NCI-H1694 treated with DMSO at 0.1 percent for 48 hours (cell line): Measurements from ENCODE around the gene SLC25A39.
"Not testable (repeated sequence)": the region's sequence is repeated elsewhere in the genome, so short reads cannot be mapped to it uniquely, and the experiment has no call there.

Experiments used
- DNase-seq: peaks from one replicate; lab custom pipeline; 2025; lab: John Stamatoyannopoulos, UW

SLC25A39 gene

DNA sequence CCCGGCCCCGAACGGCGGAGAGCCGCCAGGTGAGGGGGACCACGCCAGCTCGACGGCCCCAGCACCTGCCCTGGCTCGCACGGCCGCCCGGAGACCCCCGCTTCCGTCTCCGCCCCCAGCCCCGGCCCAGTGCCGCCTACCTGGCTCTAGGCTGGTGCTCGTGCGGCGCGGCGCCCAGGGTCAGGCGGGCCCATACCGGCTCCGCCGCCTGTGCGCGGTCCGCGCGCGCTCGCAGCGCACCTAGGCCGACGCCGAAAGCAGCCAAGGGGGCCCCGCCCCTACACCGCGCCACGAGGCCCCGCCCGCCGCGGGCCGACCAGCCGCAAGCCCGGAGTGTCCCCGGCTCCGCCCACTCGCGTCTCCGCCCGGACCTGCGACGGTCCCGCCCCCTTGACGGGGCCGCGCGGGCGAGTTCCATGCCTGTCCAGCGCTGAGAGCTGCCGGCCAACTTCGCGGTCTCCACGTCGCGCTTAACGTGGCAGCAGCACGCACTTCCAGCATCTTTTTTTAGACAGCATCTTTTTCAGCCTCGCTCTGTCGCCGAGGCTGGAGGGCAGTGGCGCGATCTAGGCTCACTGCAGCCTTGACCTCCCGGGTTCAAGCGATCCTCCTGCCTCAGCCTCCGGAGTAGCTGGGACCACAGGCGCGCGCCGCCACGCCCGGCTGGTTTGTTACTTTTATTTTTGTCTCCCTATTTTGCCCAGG, at the start of gene SLC25A39:
TSS of gene SLC25A39 (minus strand) at position 253 of the 705 bp plus-strand sequence. CDS start 1,261 bp downstream, outside the sequence.
- DNase-seq = peak; percentile 55

GRCh38 chr17:44372036-44372435, 47.4 kb upstream of the SLC25A39 start:
- DNase-seq = no peak

DNA sequence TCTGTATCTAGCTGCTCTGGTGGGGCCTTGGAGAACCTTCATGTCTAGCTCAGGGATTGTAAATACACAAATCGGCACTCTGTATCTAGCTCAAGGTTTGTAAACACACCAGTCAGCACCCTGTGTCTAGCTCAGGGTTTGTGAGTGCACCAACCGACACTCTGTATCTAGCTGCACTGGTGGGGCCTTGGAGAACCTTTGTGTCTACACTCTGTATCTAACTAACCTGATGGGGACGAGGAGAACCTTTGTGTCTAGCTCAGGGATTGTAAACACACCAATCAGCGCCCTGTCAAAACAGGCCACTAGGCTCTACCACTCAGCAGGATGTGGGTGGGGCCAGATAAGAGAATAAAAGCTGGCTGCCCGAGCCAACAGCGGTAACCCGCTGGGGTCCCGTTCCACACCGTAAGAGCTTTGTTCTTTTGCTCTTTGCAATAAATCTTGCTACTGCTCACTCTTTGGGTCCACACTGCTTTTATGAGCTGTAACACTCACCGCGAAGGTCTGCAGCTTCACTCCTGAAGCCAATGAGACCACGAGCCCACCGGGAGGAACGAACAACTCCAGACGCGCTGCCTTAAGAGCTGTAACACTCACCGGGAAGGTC, 44.9 kb upstream of the SLC25A39 start:
- not testable (repeated sequence) for DNase-seq

GRCh38 chr17:44368391-44369243, 44.0 kb upstream of the SLC25A39 start:
- DNase-seq = not testable (repeated sequence)

- no peak for DNase-seq
Measured at GRCh38 chr17:44367231-44367979, 42.8 kb upstream of the SLC25A39 start.

DNA sequence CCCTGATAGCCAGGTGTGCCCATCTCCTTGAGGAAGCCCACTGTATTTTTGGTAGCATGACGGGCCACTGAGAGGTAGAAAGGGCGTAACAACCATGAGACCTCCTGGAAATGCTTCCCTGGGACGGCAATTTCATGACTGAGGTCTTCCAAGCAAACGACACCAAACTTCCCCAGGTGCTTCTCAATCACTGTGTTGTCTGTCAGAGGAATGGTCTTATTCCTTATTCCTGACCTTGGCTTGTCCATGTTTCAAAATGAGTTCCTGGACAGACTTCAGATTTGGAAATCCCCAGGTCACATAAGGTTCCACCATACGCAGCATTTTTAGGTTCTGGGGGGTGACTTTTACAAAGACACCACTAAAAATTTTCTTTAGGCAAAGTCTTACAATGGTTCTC, 40.4 kb upstream of the SLC25A39 start:
- DNase-seq = not testable (repeated sequence)

DNA sequence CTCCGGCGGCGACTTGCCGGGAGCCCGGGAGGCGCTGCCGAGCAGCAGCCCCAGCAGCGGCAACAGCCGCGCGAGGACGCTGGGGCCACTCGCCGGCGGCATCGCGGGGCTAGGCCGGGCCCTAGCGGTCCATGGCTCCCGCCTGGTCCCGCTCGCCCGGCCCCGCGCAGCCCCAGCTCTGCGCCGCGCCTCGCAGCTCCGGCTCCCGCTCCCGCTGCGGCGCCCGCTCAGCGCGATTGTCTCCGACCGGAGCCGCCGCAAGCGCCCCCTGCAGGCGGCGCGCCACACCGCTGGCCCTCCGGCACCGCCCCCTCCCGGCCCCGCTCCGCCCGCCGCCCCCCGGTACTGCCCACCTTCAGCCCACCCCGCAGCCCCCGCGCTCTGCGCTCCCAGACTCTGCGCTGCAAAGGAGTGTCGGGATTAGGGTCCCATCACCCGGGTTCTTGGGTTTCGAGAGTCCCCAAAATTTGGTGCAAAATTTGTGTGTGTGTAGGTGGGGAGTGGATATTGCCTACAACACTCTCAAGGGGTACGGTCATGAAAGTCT, 39.1 kb upstream of the SLC25A39 start, which contains the start of gene FAM171A2:
TSS of gene FAM171A2 (minus strand) at position 241 of the 547 bp plus-strand sequence. CDS start at position 102, 139 bp downstream.
- DNase-seq = peak; percentile 35

GRCh38 chr17:44362949-44363612, 38.5 kb upstream of the SLC25A39 start:
- no peak for DNase-seq

DNA sequence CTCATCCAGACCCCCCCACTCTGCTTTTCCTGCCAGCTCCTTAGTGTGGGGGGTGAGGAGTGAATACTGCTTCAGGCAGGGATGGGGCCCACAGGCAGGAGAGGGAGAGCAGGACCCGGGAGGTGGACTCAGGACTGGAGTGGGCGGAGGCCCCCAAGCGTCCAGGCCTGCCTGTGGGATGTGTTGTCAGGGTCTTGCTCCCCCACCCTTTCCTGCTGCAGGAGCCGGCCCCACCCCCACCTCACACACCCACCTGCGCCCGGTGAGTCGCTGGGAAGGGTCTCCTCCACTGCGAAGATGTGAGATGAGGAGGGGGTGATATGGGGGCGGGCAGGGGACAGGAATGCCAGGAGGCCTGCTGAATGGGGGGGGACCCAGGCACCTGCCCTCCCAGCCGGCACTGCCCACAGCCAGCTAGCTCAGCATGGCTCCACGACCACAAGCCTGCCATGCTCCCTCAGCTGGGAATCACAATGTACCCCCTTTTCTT, 37.9 kb upstream of the SLC25A39 start:
- no peak for DNase-seq

GRCh38 chr17:44361292-44362260, 37.0 kb upstream of the SLC25A39 start:
- no peak for DNase-seq

DNA sequence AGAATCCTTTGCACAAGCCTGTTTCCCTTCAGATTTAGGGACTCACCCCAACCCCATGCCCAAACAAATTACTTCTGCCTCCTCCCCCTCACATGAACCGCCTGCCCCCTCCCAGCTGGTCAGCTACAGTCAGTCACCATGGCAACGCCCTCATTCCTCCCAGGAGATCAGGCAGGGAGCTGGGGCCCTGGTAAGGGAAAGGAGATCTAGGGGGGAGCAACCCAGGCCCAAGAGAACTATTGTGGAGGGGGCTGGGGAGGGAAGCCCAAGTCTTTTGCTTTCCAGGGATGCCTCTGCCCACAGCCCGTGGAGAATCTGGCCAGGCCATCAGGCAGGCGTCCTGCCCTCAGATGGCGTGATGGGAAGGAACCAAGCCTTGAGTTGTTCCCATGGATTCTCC, 36.2 kb upstream of the SLC25A39 start:
- no peak for DNase-seq

DNA sequence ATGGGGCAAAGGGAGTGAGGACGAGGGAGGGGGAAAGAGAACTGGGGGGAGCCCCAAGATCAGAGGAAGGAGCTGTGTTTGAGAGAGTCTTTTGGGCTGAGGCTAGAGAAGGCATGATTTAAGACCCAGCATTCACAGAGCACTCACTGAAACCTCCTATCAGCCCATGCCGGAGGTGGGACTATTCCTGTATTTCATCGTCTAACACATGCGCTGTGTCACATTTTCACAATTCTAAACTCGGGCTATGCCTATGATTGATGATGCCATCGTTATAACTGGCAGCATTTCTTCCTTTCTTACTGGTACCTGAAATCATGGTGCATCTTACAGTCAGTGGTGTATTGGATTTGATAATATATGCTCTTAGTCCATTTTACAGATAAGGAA, 35.5 kb upstream of the SLC25A39 start:
- no peak for DNase-seq

GRCh38 chr17:44359458-44360143, 35.0 kb upstream of the SLC25A39 start:
- DNase-seq = no peak

DNA sequence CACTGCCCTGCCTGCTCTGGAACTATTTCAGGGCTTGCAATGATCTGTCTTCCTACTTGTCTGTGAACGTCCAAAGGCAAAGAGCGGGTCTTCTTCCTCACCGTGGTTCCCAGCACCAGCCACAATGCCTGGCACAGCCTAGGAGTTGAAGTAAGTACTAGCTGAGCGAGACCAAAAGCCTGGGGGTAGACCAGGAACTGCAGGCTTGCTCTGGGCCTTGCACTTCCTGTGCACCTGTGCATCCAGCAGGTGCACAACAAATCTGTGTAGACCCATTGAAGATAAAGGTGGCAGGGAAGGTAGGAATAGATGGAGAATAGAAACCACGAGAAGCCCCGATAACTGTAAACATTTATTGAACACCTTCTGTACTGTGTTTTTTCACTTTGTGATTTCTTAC, 34.4 kb upstream of the SLC25A39 start:
- no peak for DNase-seq

GRCh38 chr17:44358066-44358465, 33.4 kb upstream of the SLC25A39 start:
- no peak for DNase-seq

DNA sequence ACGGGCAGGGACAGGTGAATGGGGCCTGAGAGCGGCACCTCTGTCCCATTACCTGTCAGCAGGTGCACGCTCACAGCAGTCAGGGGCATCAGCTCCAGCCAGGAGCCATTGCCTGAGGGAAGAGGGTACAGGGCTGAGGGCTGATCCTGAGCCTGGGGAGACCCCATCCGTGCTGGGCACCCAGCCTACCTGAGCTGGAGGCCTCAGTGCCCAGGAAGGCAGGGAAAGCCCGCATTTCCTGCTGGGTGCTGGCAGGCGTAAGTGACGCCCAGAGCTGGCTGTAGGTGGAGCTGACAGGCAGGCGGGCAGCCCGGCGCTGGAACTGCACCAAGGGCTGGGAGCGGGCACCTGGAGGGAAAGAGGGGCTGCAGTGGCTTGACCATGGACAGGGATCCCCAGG, 31.6 kb upstream of the SLC25A39 start:
- DNase-seq = no peak

- DNase-seq = no peak
Measured at GRCh38 chr17:44355642-44356099, 31.0 kb upstream of the SLC25A39 start.

GRCh38 chr17:44354582-44355561, 30.2 kb upstream of the SLC25A39 start:
- no peak for DNase-seq
